Mesothelial cell of epicardium (in vitro differentiated cells): ENCODE measurements around the gene ARHGAP21. TPM values are rescaled to one million over a fixed set of nuclear protein-coding genes. Genes with fewer than 3 reads are reported as not detected.

Experiments used
- DNase-seq, 2 experiments: peaks; one replicate each; pipeline ENCODE4 v3.0.0; 2021; ENCODE audit warnings: low spot score in 2 of 2; ENCODE audit not compliant: unreplicated experiment in 2 of 2
- H3K27ac Mint-ChIP-seq: 2 replicates; pipeline ENCODE4 v1.8.0; 2021; ENCODE audit warnings: mixed read lengths
- H3K27me3 Mint-ChIP-seq: 2 replicates; pipeline ENCODE4 v1.8.0; 2021; ENCODE audit warnings: low read depth, mixed read lengths
- H3K36me3 Mint-ChIP-seq: 2 replicates; pipeline ENCODE4 v1.8.0; 2021; ENCODE audit warnings: mixed read lengths
- H3K4me1 Mint-ChIP-seq: 2 replicates; pipeline ENCODE4 v1.8.0; 2021; ENCODE audit warnings: mixed read lengths
- H3K4me3 Mint-ChIP-seq: 2 replicates; pipeline ENCODE4 v1.8.0; 2021; ENCODE audit warnings: mild to moderate bottlenecking, moderate library complexity, mixed read lengths
- H3K9me3 Mint-ChIP-seq: 2 replicates; pipeline ENCODE4 v1.8.0; 2021; ENCODE audit warnings: mixed read lengths
- CTCF ChIP-seq: fragments of 200-600 bp; sonication (generic); IDR thresholded peaks from one replicate; pipeline ENCODE4 v1.5.0; 2021; ENCODE audit warnings: antibody characterized with exemption; ENCODE audit not compliant: unreplicated experiment
- total RNA-seq: library from RNA; stranded (reverse); gene quantifications from 3 replicates; pipeline ENCODE4 v1.2.1, GENCODE V29; 2021

Gene ARHGAP21
- total RNA-seq, 1 donor from 2014 or later: 119 TPM

- Mint-ChIP-seq H3K4me3 (no peak overlapping the region), H3K36me3 (peaks cover 54% of the 10 kb centered on the region), H3K27me3 (no peaks in the 10 kb centered on the region), H3K27ac (no peak overlapping the region), H3K9me3 (no peaks in the 10 kb centered on the region), H3K4me1 (no peaks in the 10 kb centered on the region)
- no peak for DNase-seq
- no peak for TF ChIP-seq CTCF
Measured at GRCh38 chr10:24589265-24589664, 134.4 kb downstream of the ARHGAP21 start.

GRCh38 chr10:24579906-24580305 is 143.8 kb downstream of the ARHGAP21 start:
- peak overlapping the region; percentile 7 for H3K27ac Mint-ChIP-seq
- H3K4me1 Mint-ChIP-seq: peaks cover 12% of the 10 kb centered on the region
- H3K9me3 Mint-ChIP-seq: no peaks in the 10 kb centered on the region
- H3K36me3 Mint-ChIP-seq: peaks cover 28% of the 10 kb centered on the region
- no peak for TF ChIP-seq CTCF
- DNase-seq: no peak
- H3K4me3 Mint-ChIP-seq: no peak overlapping the region
- no peaks in the 10 kb centered on the region for H3K27me3 Mint-ChIP-seq

- H3K36me3 Mint-ChIP-seq: peaks cover 26% of the 10 kb centered on the region
Measured at GRCh38 chr10:24579448-24579847, 144.2 kb downstream of the ARHGAP21 start.

GRCh38 chr10:24575481-24576002 is 148.1 kb downstream of the ARHGAP21 start:
- H3K4me1 Mint-ChIP-seq: peaks cover 18% of the 10 kb centered on the region
- TF ChIP-seq CTCF: no peak
- peaks cover 3% of the 10 kb centered on the region for H3K36me3 Mint-ChIP-seq
- H3K9me3 Mint-ChIP-seq: no peaks in the 10 kb centered on the region
- no peak overlapping the region for H3K4me3 Mint-ChIP-seq
- peak overlapping the region; percentile 26 for H3K27ac Mint-ChIP-seq
- DNase-seq: no peak
- peaks cover 4% of the 10 kb centered on the region for H3K27me3 Mint-ChIP-seq

More at GRCh38 chr10:24579448-24579847, 144.2 kb downstream of the ARHGAP21 start:
- H3K27me3 Mint-ChIP-seq: no peaks in the 10 kb centered on the region
- no peak overlapping the region for H3K4me3 Mint-ChIP-seq
- TF ChIP-seq CTCF: no peak
- H3K4me1 Mint-ChIP-seq: peaks cover 16% of the 10 kb centered on the region
- no peak for DNase-seq
- no peak overlapping the region for H3K27ac Mint-ChIP-seq
- H3K9me3 Mint-ChIP-seq: no peaks in the 10 kb centered on the region

- no peak for DNase-seq
- TF ChIP-seq CTCF: no peak
- H3K4me3 Mint-ChIP-seq: no peak overlapping the region
- no peaks in the 10 kb centered on the region for H3K9me3 Mint-ChIP-seq
- H3K4me1 Mint-ChIP-seq: peaks cover 19% of the 10 kb centered on the region
- no peaks in the 10 kb centered on the region for H3K36me3 Mint-ChIP-seq
- H3K27me3 Mint-ChIP-seq: peaks cover 6% of the 10 kb centered on the region
- no peak overlapping the region for H3K27ac Mint-ChIP-seq
Measured at GRCh38 chr10:24574578-24575155, 149.0 kb downstream of the ARHGAP21 start.

- no peak for DNase-seq
- H3K27ac Mint-ChIP-seq: no peak overlapping the region
- peaks cover 21% of the 10 kb centered on the region for H3K4me1 Mint-ChIP-seq
- H3K9me3 Mint-ChIP-seq: no peaks in the 10 kb centered on the region
- peaks cover 6% of the 10 kb centered on the region for H3K27me3 Mint-ChIP-seq
- TF ChIP-seq CTCF: no peak
- H3K36me3 Mint-ChIP-seq: no peaks in the 10 kb centered on the region
- no peak overlapping the region for H3K4me3 Mint-ChIP-seq
Measured at GRCh38 chr10:24574161-24574560, 149.5 kb downstream of the ARHGAP21 start.
